Stimulated activated CD8-positive, alpha-beta memory T cell treated with anti-CD3 and anti-CD28 coated beads, Interleukin-7, amount 100 ng/mL, for 24 hours (primary cell): Measurements from ENCODE around the gene MARK3.

ENCODE experiments used
- DNase-seq: peaks from one replicate; pipeline ENCODE4 v3.0.0-alpha.2; 2020; ENCODE audit warnings: low read depth

The MARK3 gene

GRCh38 chr14:103550451-103551337, 165.5 kb downstream of the MARK3 start:
- no peak for DNase-seq

DNA sequence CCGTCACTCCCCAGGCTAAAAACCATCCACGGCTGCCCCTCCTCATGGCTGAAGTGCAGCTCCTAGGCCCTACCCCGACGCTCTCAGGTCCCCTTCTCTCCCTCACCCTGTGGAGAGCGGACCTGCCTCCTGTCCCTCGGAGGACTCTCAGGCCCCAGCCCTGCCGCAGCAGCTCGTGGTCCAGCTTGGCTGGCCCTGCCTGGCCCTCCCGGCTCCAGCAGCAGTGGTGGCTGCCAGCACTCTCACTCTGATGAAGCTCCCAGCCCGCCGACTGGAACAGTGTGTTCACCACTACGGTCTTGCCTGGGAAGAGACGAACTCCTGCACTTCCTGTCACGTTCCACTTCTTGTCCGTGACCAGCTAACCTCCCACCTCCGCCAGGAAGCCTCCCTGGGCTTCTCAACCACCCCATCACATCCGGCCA, 166.1 kb downstream of the MARK3 start:
- no peak for DNase-seq

GRCh38 chr14:103552011-103552845, 167.0 kb downstream of the MARK3 start:
- DNase-seq = no peak

GRCh38 chr14:103552846-103553210, 167.6 kb downstream of the MARK3 start:
- no peak for DNase-seq
